HK-2 (cell line): ENCODE results near the gene NMRK1.
A peak's percentile ranks its signal among the peaks of the same experiment; 100 is the strongest.

Experiments used
- DNase-seq: peaks from one replicate; pipeline ENCODE4 v3.0.0-alpha.2; 2018; ENCODE audit not compliant: unreplicated experiment

The NMRK1 gene

DNA sequence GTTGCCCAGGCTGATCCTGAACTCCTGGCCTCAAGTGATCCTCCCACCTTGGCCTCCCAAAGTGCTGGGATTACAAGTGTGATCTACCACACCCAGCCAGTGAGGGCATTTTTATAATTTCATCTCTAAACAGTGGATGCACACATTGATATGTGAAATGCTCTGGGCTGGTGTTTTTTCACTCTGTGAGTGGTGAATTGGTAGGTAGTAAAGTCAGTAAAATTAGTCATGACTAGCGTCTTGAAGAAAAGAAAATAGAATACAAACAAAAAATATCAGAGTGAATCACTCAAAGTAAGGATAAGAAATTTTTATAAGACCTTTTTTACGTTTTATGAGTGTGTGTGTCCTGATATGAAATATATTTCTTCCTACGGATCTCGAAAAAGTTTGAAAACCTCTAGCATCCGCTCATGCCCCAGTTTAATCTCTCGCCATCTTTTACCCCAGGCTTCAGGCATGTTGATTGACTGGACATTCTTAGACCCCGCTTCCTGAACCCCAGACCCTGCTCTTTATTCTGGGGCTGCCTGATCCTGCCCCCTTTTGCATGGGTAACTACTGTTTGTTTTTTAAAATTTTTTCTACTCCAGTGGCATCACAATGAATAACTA lies 14.3 kb upstream of the NMRK1 start:
- DNase-seq, result no peak

DNA sequence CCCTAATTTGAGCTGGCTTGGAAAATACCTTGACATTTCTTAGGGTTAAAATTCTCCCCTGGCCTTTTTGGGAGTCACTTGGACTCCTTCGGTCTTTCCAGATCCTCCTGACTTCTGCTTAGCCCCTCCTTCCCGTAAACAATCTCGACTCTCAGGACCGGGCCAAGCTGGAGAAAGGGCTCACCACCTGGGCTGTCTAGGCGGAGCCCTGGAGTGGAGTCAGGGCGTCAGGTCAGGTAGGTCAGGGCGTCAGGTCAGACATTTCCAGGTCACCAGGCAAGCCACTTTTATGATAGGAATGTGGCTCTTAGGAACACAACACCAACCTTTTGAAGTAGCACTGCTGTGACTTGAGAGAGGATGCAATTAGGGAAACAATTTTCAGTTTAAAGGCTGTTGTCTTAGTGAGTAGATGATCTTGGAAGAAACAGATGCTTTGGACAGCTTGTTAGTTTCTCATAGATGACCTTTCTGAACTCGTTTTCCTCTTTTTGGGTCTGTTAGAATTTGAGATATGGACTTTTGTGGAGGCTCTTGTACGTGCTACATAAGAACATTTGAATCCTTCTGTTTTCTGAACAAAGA lies 13.1 kb upstream of the NMRK1 start:
- DNase-seq, result no peak

DNA sequence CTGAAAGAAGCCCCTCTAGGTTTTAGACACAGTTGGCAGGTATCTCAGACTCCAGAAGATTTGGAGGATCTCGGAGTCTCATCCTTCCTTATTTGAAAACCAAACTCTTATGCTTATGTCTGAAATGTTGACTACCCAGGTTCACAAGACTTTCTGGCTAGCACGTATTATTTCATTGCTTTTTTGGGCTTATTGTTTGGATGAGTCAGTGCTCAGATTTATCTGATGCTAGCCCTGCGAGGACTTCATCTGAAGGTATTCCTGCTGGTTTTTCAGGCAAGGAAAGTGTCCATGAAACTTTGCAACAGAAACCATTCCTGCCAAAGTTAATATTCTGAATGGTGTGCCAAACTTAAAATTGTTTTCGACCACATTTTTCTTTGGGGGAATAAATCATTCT lies 8.8 kb upstream of the NMRK1 start:
- no peak for DNase-seq

DNA sequence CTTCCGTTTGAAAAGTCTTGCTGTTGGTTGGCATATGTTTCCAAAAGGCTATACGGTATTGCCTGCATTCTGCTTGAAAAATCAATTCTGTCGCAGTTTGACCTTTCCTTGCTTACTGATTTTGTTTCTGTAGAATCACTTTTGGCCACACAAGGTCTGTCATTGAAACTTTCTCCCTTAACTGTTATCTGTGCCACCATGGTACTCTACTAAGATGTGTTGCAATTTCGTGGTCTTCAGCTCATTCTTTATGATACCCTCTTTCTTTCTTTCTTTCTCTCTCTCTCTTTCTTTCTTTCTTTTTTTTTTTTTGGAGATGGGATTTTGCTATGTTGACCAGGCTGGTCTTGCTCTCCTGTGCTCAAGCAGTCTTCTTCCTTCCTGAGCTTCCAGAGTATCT lies 4.8 kb upstream of the NMRK1 start:
- DNase-seq, result no peak

DNA sequence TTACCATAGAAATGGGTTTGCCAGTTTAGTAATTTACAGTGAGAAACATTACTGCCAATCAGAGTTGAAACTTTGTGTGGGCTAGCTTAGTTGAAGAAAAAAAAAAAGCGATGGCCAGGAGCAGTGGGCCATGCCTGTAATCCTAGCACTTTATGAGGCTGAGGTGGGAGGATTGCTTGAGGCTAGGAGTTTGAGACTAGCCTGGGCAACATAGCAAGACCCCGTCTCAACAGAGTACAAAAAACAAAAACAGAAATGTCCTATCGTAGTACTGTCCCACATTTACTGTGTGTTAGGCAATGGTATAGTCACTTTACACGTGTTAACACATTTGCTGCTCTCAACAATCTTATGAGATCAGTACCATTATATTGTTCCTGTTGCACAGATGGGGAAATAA lies 2.6 kb upstream of the NMRK1 start:
- DNase-seq, result no peak

DNA sequence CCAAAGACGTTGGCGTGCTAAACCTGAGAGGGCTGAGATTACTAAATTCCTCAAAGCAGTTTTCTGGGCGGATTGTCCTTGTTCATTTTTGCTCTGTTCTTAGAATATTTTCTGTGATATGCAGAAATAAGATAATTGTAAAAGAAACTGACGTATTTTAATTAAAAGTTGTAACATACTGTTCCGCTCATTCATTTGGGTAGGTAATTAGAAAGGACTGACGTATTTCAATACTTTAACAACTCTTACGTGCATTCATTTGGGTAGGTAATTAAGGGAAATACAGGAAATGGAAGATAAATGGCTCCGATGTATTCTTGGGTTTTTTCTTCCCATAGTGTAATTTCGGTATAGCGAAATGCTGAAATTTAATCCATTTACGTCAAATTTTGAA lies 1.4 kb upstream of the NMRK1 start:
- no peak for DNase-seq

DNA sequence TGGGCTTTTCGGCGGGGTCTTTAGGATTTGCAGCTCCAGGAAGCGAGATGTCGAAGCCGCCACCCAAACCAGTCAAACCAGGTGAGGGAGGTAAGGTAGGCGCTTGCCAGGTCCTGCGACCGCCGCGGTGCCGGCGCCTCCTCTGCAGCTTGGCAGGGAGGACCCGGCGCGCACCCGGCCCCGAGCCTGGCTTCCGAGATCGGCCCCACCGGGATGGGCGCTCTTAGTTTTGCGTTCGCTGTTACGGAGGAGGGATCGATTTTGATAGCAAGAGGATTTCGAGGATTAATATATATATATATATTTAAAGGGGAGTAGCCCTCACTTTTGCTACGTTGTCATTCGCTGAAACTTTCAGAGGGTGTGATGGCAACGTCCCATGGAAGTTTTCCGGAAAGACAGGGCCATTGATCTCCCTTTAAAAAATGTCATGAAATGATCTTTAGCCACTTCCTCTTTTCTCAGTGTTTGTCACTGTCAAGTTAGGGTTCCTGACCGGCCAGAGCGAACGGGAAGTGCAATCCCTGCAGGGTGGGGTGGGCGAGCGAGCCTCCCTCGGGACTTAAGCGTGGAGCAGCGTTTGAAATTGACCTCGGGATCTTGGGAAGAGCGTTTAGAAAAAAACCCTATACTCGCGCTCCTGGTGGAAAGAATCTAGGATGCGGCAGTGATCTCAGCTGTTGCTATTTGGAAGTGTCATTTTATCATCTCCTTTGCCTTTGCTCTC lies 854 bp upstream of the NMRK1 start:
- DNase-seq, result peak; percentile 7

DNA sequence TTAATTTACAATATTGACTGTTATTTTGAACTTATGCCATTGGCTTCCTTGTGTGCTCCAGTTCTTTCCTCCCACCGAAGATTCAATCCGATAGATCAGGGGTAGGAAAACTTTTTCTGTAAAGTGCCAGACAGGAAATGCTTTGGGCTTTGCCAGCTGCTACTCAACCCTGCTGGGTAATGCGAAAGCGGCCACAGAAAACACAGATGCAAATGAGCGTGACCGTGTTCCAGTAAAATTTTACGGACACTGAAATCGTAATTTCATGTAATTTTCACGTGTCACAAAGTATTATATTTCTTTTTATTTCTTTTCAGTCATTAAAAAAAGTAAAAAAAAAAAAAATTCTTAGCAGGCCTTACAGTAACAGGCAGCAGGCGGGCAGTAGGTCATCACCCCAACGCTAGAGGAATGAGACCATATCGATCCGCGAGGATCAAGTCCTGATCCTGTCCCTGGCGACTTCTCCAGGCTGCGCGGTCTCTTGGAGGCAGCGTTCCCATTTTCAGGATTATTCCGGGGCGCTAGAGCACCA lies 599 bp downstream of the NMRK1 start:
- peak; percentile 8 for DNase-seq

DNA sequence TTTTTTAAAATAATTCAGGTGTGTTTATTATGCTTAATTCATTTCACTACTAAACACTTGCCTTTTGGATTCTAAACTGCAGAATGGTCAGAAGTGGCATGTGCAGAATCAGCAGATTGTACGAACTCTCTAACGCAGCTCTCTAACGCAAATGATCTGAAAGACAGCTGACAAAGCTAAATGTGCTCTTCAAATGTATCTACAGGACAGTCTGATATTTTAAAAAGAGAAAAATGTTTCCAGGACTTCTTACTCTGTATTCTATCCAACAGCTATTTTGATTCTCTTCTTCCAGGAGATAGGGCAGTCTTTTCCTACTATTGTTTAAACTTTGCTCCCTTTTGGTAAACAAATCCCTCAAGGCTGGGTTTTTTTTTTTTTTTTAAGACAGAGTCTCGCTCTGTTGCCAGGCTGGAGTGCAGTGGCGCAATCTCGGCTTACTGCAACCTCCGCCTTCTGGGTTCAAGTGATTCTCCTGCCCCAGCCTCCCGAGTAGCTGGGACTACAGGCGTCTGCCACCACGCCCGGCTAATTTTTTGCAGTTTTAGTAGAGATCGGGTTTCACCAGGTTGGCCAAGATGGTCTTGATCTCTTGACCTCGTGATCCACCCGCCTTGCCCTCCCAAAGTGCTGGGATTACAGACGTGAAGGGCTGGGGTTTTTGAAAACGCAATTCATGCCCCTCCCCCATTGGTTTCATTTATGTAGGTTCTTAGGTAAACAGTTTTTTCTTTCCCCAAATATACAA lies 1.2 kb downstream of the NMRK1 start:
- no peak for DNase-seq

DNA sequence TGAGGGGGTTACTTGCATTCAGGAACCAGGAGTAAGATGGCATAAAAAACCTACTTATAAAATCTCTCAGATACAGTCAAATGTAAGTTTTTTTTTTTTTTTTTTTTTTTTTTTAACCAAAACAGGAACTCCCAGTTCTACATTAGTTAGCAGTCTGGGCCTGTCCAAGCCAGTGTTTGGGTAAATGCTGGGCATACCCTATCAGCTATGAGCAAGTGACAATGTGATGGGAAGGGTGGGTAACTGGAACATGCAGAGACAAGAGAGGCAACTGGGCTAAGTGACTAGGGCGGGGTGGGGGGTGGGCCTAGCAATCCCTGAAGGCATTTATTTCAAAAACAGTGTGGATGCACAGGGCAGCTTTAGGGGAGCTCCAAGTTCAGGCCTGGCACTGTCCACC lies 2.3 kb downstream of the NMRK1 start:
- no peak for DNase-seq

DNA sequence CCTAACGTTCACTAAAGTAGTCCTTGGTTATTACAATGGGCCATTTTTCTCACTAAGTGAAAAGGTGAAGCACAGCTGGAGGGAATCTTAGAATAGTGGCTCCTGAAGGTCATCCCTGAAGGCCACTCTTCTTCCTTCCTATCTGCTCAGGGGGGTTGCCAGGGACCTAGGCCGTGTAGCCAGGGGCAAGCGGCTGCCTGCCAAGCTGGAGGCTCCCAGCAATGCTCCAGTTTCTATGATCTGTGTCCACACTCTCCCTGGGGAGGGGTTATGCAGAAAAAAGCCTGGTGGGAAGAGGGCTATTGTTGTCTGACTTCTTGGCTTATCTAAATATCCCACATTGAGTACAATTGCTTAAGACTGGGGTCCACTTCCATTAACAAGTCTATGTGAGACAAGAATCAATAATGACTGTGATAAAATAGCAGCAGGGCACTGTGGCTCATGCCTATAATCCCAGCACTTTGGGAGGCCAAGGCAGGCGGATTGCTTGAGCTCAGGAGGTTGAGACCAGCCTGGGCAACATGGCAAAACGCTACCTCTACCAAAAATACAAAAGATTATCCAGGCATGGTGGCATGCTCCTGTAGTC lies 3.8 kb downstream of the NMRK1 start:
- DNase-seq, result no peak

DNA sequence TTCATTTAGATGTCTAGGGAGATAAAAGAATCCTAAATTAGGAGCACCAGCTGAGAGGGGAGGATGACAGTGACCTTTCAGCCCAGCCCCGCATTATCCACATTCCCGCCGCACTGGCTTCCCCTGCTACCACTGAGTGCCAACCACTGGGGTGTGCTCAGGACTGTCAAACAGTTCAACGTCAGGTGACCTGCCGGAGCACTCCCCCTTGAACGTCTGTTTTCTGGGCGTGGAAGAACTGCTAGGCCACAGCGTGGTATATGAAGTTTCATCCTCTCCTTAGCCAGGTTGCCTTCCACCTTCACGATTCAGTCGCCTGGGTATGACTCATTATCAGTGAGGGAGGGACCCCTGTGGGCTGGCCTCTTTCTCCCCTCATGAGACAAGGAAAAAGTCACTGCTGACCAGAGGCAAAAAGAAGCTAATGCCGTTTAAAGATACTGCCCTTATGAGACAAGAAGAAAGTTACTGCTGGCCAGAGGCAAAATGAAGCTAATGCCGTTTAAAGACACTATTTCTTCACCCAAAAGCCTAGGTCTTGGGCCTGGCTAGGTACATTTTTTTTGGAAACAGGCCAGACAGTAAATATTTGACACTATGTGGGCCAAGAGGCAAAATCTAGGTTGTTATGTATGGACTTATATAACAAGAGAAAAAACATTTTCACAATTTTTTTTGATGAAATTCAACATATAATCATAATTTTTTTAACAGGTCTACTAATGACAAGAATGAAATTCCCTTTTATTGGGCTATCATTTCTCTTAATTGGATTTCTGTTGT lies 4.6 kb downstream of the NMRK1 start:
- DNase-seq, result no peak

DNA sequence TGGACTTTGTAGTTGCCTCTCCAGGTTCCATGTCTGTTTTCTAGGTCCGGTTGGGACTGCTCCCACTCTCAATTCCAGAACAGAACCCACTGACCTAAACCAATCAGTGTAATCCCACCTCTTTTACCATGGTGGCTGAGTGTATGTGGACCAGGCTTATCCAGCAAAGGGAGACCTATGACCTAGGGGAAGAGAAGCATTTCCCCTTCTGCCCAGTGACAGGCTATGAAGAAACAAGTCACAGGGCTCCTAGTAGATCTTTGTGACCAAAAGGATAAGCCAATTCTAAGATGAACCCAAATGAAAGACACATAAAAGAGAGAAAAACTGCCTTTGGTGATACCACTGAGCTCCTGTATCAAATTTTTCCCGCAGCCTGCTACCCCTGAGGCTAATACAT lies 6.3 kb downstream of the NMRK1 start:
- no peak for DNase-seq

DNA sequence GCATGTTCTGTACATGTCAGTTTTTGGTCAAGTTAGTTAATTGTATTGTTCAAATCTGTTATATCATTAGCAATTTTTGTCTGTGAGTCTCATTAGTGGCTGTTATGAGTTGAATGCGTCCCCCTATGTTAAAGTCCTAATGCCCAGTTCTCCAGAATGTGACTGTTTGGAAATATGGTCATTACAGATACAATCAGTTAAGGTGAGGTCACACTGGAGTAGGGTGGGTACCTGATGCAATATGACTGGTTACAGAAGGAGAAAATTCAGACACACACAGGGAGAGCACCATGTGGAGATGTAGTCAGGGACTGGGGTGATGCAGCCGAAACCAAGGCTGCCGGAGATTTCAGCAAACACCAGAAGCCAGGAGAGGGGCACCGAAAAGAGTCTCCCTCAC lies 15.1 kb downstream of the NMRK1 start:
- DNase-seq, result no peak

DNA sequence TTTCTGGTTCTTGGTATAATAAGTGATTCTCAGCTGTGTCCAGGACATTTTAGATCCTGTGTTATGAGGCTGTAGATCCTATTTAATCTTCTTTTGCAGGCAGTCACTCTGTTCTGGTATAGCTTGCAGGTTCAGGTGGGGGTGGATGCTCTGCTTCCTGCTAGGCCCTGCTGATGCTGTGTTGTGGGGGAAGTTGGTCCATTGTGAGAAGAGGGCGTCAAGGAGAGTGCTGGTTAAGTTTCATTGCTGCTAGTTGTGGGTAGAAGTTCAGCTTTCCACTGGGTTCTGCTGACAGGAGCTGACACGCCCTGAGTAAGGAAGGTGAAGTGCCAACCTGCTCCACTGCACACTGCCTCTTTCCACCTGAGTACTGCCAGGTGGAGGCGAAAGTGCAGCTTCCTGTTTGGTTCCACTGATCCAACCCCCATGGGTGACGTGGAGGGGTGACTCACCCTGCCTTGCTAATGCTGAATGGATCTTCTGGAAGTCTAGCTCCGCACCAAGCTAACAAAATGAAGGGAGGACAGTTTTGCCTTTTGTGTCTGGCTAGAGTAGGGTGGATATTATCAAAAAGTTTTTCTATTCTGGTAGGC lies 16.3 kb downstream of the NMRK1 start:
- DNase-seq, result no peak

DNA sequence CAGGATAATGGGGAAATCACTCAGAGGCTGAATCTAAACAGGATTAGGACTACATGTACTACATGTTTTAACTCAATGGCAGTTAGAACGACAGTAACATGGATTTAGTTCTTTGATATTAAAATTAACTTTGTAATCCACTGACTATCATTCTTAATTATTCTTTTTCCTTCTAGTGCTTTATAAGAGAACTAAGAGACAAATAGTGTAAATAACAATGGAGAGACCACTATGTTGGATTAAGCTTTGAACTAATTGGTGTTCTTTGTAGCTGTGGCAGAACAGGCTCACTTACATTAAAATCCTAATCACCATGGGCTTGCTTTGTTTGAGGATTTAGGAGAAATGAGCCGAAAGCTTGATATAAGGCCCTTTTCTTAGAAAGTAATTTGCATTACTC lies 18.8 kb downstream of the NMRK1 start:
- no peak for DNase-seq

DNA sequence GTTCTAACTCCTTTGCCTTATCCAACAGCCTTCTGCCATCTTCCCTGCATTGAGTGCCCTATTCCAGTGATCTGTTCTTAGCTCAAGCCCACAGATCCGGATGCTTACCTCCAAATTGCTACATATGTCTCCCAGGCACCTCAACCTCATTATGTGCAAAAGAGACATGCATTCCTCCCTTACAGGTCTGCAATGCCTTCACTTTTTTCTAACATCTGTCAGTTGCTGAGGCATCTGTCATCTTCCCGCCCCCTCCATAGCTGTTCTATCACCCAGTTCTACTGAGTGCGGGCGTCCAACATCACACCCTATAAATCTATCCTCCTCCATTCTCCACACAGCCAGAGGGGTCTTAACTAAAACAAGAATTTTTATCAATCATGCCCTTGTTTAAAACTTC lies 20.1 kb downstream of the NMRK1 start:
- no peak for DNase-seq

DNA sequence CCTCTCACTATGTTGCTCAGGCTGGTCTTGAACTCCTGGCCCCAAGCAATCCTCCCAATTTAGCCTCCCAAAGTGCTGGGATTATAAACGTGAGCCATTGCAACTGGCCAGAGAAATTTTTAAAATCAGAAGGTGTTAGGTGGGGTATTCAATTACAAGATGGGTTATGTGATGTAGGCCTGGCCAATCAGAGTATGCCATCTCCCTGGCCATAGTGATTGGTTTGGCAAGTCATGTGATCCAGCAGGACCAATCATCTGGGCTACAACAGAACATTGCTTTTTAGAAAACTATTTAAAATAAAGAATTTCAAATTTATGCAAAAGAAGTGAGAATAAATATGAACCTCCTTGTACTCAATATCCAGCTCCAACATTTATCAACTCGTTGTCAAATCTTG lies 22.4 kb downstream of the NMRK1 start:
- DNase-seq, result no peak

DNA sequence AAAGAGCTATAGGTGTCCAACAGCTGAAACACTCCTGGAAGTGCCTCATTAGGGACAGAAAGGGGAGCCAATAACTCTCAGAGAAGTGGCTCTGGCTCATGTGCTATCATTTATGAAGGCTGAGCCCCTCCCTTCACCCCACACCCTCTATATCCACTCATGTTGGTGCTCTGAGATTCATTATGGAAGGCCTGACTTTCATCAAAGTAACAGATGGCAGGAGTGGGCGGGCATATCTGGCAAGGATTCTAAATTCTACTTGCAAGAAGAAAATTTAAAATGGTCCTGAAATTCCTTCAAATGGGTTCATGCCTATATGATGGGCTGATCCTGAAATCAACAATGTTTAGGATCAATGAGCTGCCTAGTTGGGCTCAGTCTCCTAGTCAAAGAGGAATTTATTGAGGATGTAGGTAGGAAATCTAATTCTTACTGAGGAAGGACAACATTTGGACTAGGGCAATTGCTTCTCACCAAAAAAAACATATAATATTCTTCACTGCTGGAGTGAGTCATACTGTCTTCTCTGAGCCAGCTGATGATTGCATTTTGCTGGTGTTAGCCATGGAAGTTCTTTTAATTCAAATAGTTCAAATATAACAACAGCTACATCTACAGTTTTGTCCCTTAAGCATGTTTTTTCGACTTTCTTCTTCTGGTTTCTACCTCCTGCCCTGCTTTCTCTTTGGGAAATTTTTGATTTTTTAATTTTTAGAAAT lies 23.5 kb downstream of the NMRK1 start:
- no peak for DNase-seq

DNA sequence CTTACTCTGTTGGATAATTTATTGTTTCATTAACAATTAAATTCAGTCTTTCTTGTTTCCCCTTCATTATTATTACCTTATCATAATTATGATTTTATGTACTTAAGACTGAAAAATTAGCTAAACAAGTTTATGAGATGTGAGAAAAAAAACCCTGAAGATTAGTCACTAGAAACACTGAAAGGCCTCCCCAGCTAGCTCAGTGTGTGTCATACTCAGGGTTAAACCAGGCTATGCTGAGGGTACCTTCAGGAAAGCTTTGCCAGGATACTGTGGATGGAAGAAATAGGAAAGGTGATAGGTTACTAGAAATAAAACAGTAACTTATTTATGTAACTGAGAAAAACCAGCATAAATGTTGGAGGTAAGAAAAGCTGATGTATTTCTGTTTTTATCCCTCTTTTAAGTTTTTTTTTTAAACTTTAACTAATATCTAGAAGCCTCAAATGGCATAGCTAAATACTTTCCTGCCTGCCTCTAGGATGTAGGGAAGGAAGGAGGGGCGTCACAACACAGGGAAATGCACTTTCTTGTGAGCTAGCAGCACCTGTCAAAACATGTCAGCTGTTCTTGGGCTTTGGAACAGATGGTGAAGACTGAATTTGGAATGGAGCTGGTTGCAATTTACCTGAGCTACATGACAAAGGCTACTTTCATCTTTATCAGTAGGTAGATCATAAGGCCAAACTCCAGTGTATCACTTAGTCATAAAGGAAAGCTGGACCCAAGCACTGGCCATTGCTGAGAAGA lies 24.2 kb downstream of the NMRK1 start:
- no peak for DNase-seq
